SK-N-SH (cell line): Measurements from ENCODE around the gene VAMP1.

Experiments
- CTCF ChIP-seq: fragments of 200-600 bp; sonication (generic); IDR thresholded peaks from 2 replicates; pipeline ENCODE4 v1.6.1; 2017; ENCODE audit warnings: antibody characterized with exemption, mild to moderate bottlenecking, moderate library complexity
- GABPA ChIP-seq: IDR thresholded peaks from 2 replicates; pipeline ENCODE4 v1.4.0; 2012; ENCODE audit warnings: low read depth, mild to moderate bottlenecking
- JUND ChIP-seq: IDR thresholded peaks from 2 replicates; pipeline ENCODE4 v1.4.0; 2012
- POLR2AphosphoS5 ChIP-seq: IDR thresholded peaks from 2 replicates; pipeline ENCODE4 v1.6.1; 2012; ENCODE audit warnings: low read depth, low read length

GRCh38 chr12:6494258-6494743 is 23.8 kb upstream of the VAMP1 start:
- peak; percentile 18 for TF ChIP-seq CTCF
- TF ChIP-seq GABPA: no peak; the same call in none of the 2 replicates
- no peak for TF ChIP-seq POLR2AphosphoS5
- TF ChIP-seq JUND: no peak
